Measurements from ENCODE around the gene PTGIS.

PTGIS gene

GRCh38 chr20:49560186-49560585 is 7.8 kb downstream of the PTGIS start:
- DNase-seq (ENCODE audit: low spot score), result no peak

GRCh38 chr20:49559411-49560081 is 8.4 kb downstream of the PTGIS start:
- DNase-seq (ENCODE audit: low spot score), result no peak

GRCh38 chr20:49558826-49559225 is 9.1 kb downstream of the PTGIS start:
- DNase-seq (ENCODE audit: low spot score), result no peak

- DNase-seq (ENCODE audit: low spot score), result no peak
These were observed 10.5 kb downstream of the PTGIS start for GRCh38 chr20:49557449-49557848.

- no peak for DNase-seq (ENCODE audit: low spot score)
These were observed 11.3 kb downstream of the PTGIS start for GRCh38 chr20:49556621-49557020.

GRCh38 chr20:49549801-49550551 is 18.0 kb downstream of the PTGIS start:
- DNase-seq (ENCODE audit: low spot score), result no peak

GRCh38 chr20:49548371-49548947 is 19.5 kb downstream of the PTGIS start:
- no peak for DNase-seq (ENCODE audit: low spot score)

- no peak for DNase-seq (ENCODE audit: low spot score)
These were observed 22.4 kb downstream of the PTGIS start for GRCh38 chr20:49545572-49545971.

GRCh38 chr20:49544535-49544934 is 23.4 kb downstream of the PTGIS start:
- no peak for DNase-seq (ENCODE audit: low spot score)

- DNase-seq (ENCODE audit: low spot score), result no peak
These were observed 24.0 kb downstream of the PTGIS start for GRCh38 chr20:49543858-49544437.

- DNase-seq (ENCODE audit: low spot score), result no peak
These were observed 24.7 kb downstream of the PTGIS start for GRCh38 chr20:49543071-49543857.

GRCh38 chr20:49542514-49542991 is 25.4 kb downstream of the PTGIS start:
- DNase-seq (ENCODE audit: low spot score), result no peak

GRCh38 chr20:49541733-49542513 is 26.0 kb downstream of the PTGIS start:
- peak; percentile 70 for DNase-seq (ENCODE audit: low spot score)

GRCh38 chr20:49540687-49541435 is 27.1 kb downstream of the PTGIS start:
- no peak for DNase-seq (ENCODE audit: low spot score)

GRCh38 chr20:49540232-49540620 is 27.7 kb downstream of the PTGIS start:
- no peak for DNase-seq (ENCODE audit: low spot score)

GRCh38 chr20:49539481-49540231 is 28.3 kb downstream of the PTGIS start:
- DNase-seq (ENCODE audit: low spot score), result no peak

GRCh38 chr20:49538950-49539349 is 29.0 kb downstream of the PTGIS start:
- DNase-seq (ENCODE audit: low spot score), result no peak

- peak; percentile 49 for DNase-seq (ENCODE audit: low spot score)
These were observed 33.7 kb downstream of the PTGIS start for GRCh38 chr20:49534255-49534712.

GRCh38 chr20:49532285-49532946 is 35.5 kb downstream of the PTGIS start:
- DNase-seq (ENCODE audit: low spot score), result no peak
